ENCODE measurements around the gene KRTAP12-4.
"Not testable (repeated sequence)": the region's sequence is repeated elsewhere in the genome, so short reads cannot be mapped to it uniquely, and the experiment has no call there.

KRTAP12-4 gene

DNA sequence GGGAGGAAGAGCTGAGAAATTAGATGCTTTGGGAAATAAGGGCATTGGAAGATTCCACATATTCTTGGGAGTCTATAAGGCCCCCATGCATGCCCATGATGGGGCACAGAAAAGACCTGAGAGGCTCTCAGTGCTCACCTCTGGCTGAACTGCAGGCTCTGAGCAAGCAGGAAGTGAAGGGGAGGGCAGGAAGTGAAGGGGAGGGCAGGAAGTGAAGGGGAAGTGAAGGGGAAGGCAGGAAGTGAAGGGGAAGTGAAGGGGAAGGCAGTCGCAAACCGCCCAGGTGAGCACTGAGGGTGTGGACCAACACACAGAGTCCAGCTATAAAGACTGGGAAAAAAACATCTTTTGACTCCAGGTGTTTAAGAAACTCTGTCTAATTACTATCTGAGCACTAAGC lies 24.0 kb downstream of the KRTAP12-4 start:
- DNase-seq (ENCODE audit: low read depth): no peak

DNA sequence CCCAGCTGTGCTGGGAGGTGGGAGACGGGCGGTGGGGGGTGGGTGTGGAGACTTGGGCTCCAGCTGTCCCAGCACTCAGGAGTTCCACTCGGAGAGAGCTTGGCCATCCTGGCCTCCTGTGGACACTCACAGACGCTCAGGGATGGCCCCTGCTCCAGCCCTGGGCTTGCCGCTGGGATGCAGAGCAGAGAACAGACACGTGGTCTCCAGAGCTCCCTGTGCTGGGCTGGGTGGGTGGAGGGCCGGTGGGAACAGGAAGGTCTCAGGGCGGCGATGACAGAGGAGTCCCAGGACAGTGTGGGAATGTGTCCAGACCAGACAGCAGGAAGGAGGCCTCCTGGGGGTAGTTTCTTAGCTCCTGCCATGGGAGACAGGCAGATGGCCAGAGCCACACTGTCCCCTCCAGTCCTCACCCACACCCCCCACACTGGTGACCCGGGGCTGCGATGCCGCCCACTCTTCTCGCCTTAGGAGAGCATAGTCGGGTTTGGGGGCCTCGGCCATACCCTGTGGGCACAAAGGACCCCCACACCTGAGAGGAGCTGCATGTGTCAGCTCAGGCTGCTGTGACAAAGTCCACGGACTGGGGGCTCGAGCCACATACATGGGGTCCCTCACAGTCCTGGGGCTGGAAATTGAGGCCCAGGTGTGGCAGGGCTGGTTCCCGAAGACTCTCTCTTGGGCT lies 25.6 kb downstream of the KRTAP12-4 start:
- no peak for DNase-seq (ENCODE audit: low read depth)

- not testable (repeated sequence) for DNase-seq (ENCODE audit: low read depth)
Observed at GRCh38 chr21:44627831-44628233, 26.6 kb downstream of the KRTAP12-4 start.

DNA sequence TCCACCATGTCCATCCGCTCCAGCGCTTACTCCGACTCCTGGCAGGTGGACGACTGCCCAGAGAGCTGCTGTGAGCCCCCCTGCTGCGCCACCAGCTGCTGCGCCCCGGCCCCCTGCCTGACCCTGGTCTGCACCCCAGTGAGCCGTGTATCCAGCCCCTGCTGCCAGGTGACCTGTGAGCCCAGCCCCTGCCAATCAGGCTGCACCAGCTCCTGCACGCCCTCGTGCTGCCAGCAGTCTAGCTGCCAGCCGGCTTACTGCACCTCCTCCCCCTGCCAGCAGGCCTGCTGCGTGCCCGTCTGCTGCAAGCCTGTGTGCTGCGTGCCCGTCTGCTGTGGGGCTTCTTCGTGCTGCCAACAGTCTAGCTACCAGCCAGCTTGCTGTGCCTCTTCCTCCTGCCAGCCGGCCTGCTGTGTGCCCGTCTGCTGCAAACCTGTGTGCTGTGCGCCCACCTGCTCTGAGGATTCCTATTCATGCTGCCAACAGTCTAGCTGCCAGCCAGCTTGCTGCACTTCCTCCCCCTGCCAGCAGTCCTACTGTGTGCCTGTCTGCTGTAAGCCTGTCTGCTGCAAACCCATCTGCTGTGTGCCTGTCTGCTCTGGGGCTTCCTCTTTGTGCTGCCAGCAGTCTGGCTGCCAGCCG lies 27.2 kb downstream of the KRTAP12-4 start:
- DNase-seq (ENCODE audit: low read depth): not testable (repeated sequence)

DNA sequence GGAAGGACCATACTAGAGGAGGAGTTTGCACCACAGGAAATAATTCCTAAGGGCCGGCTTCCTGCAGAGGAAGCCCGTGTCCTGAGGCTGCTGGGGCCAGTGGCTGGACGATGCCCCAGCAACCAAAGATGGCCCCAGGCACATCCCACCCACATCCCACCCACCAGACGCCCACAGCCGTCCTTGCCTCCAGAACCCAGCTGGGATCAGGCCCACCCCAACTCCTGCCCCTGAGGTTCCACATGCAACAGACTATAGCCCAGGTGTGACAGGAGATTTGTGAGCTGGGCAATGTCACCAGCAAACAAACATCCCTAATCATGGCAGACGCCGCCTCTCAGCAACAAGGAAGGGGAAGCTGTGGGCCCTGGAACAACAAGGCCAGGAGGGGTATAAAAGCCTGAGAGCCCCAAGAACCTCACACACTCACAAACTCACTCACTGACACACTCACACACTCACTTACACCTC lies 27.8 kb downstream of the KRTAP12-4 start, which contains the start of gene KRTAP10-9:
TSS of gene KRTAP10-9 (plus strand) at position 421 of the 471 bp plus-strand sequence. CDS start 79 bp downstream, outside the sequence.
- DNase-seq (ENCODE audit: low read depth): no peak

- DNase-seq (ENCODE audit: low read depth): no peak
Observed at GRCh38 chr21:44626262-44626661, 28.2 kb downstream of the KRTAP12-4 start.

- DNase-seq (ENCODE audit: low read depth): no peak
Observed at GRCh38 chr21:44625756-44626155, 28.7 kb downstream of the KRTAP12-4 start.

DNA sequence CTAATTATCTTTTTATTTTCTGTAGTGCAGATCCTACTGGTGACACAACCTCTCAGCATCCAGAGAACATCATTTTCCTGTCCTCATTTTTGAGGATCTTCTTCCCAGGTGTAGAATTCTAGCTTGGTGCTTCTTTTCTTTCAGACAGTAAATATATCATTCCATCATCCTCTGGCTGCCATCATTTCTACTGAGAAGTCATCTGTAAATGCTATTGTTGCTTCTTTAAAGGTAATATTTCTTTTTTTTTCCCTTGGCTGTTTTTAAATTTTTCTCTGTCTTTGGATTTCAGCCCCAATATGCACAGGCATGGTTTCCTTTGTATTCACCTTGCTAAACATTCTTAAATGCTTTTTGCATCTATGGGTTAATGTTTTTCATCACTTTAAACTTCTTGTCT lies 30.9 kb downstream of the KRTAP12-4 start:
- no peak for DNase-seq (ENCODE audit: low read depth)

- no peak for DNase-seq (ENCODE audit: low read depth)
Observed at GRCh38 chr21:44619886-44620285, 34.6 kb downstream of the KRTAP12-4 start.

DNA sequence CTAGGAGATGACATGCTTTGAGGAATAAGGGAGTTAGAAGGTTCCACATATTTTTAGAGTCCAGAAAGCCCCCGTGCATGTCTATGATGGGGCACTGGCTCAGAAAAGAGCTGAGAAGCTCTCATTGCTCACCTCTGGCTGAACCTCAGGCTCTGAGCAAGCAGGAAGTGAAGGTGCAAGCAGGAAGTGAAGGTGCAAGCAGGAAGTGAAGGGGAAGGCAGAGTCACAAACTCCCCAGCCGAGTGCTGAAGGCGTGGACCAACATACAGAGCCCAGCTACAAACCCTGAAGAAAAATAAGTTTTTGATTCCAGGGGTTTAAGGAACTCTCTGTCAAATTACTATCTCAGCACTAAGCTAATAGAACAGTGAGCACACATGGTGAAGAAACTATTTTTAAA lies 35.5 kb downstream of the KRTAP12-4 start:
- no peak for DNase-seq (ENCODE audit: low read depth)

GRCh38 chr21:44618504-44618903 lies 36.0 kb downstream of the KRTAP12-4 start:
- DNase-seq (ENCODE audit: low read depth): no peak

DNA sequence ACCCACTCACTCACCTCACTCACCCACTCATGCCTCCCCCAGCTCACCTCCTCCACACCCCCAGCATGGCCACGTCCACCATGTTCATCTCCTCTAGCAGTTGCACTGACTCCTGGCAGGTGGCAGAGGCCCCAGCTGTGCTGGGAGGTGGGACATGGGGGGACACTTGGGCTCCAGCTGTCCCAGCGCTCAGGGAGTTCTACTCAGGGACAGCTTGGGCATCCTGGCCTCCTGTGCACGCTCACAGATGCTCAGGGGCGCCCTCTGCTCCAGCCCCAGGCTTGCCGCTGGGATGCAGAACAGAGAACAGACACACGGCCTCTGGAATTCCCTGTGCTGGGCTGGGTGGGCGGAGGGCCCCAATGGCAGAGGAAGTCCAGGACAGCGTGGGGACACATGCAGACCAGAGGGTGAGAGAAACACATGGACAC lies 37.4 kb downstream of the KRTAP12-4 start:
- no peak for DNase-seq (ENCODE audit: low read depth)

GRCh38 chr21:44616591-44616926 lies 37.9 kb downstream of the KRTAP12-4 start:
- DNase-seq (ENCODE audit: low read depth): no peak

DNA sequence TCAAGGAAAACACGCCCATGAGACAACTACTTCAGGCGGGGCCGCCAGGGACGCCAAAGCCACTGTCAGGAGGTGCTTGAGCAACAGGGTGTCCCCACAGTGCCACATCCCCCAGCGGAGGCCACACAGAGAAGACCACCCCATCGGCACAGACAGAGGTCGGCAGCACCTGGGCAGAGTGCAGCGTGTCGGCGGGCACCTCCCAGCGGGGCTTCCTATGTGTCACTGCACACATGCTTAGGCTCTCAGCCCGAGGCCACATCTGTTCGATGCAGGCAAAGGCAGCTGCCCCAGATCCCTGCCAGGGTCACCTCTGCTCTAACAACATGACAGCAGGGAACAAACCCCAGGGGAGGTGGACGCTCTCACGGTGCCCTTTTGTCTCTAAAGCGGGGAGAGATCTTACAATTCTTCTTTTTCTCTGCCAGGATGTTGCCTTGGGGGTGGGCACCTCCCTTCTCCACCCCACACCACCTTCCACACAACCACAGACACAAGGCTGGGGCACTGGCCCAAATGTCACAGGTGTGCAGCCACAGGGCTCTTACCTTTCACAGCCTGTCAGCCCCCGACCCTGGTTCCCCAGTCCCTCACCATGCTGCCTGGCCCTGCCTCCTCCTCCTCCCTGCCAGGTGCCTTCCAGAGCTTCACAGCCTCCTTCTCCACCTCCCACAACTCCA lies 38.4 kb downstream of the KRTAP12-4 start:
- DNase-seq (ENCODE audit: low read depth): no peak

GRCh38 chr21:44615466-44615865 lies 39.0 kb downstream of the KRTAP12-4 start:
- no peak for DNase-seq (ENCODE audit: low read depth)

- DNase-seq (ENCODE audit: low read depth): no peak
Observed at GRCh38 chr21:44614961-44615391, 39.5 kb downstream of the KRTAP12-4 start.

- DNase-seq (ENCODE audit: low read depth): no peak
Observed at GRCh38 chr21:44614161-44614631, 40.3 kb downstream of the KRTAP12-4 start.

- no peak for DNase-seq (ENCODE audit: low read depth)
Observed at GRCh38 chr21:44613386-44614155, 40.9 kb downstream of the KRTAP12-4 start.

- no peak for DNase-seq (ENCODE audit: low read depth)
Observed at GRCh38 chr21:44612669-44613229, 41.7 kb downstream of the KRTAP12-4 start.

DNA sequence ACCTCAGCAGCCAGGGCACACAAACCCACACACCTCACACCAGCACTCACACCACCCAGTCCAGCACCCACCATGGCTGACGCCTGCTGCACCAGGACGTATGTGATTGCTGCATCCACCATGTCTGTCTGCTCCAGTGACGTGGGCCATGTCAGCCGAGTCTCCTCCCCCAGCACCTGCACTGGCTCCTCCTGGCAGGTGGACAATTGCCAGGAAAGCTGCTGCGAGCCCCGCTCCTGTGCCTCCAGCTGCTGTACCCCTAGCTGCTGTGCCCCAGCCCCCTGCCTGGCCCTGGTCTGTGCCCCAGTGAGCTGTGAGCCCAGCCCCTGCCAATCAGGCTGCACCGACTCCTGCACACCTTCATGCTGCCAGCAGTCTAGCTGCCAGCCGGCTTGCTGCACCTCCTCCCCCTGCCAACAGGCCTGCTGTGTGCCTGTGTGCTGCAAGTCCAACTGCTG lies 42.4 kb downstream of the KRTAP12-4 start, which contains the start of gene KRTAP10-8:
TSS of gene KRTAP10-8 (plus strand) at position 51 of the 458 bp plus-strand sequence. CDS start at position 73, 22 bp downstream.
- DNase-seq (ENCODE audit: low read depth): no peak

- no peak for DNase-seq (ENCODE audit: low read depth)
Observed at GRCh38 chr21:44611551-44611950, 42.9 kb downstream of the KRTAP12-4 start.

All from stimulated activated CD8-positive, alpha-beta memory T cell treated with anti-CD3 and anti-CD28 coated beads, Interleukin-15, amount 100 ng/mL, for 24 hours (primary cell).